ENCODE measurements around the gene DAB1. TPM values are rescaled to one million over a fixed set of nuclear protein-coding genes. Genes with fewer than 3 reads are reported as not detected.

The DAB1 gene
- polyA plus RNA-seq, 1 donor from 2014 or later = 11.4 TPM

- Histone ChIP-seq H3K9ac (ENCODE audit: low read length) (no peak overlapping the region), H3K36me3 (ENCODE audit: insufficient read depth, low read length) (no peaks in the 10 kb centered on the region), H2AFZ (ENCODE audit: low read depth, low read length) (no peak overlapping the region), H3K9me3 (ENCODE audit: low read length) (no peaks in the 10 kb centered on the region), H3K4me3 (ENCODE audit: low read length) (no peak overlapping the region), H3K27ac (ENCODE audit: low read length) (no peak overlapping the region), H3K79me2 (replicated peaks; ENCODE audit: insufficient read depth, low read length) (no peaks in the 10 kb centered on the region), H4K20me1 (ENCODE audit: insufficient read depth) (no peaks in the 10 kb centered on the region), H3K27me3 (ENCODE audit: insufficient read depth, low read depth, low read length) (no peaks in the 10 kb centered on the region), H3F3A (ENCODE audit: insufficient read depth, low read length, poor library complexity, severe bottlenecking) (no peaks in the 10 kb centered on the region), H3K9me2 (ENCODE audit: insufficient read depth, low read length) (no peaks in the 10 kb centered on the region), H3K4me2 (ENCODE audit: low read length) (no peak overlapping the region)
- no peak for TF ChIP-seq SMC3 (conservative IDR thresholded peaks at IDR 0.05; ENCODE audit: poor library complexity)
- TF ChIP-seq CTCF (IDR thresholded peaks at IDR 0.05; ENCODE audit: poor library complexity, severe bottlenecking) = no peak
- no peak for TF ChIP-seq RAD21 (conservative IDR thresholded peaks at IDR 0.05)
- no peak for TF ChIP-seq REST (IDR thresholded peaks at IDR 0.05; ENCODE audit: borderline replicate concordance)
- TF ChIP-seq MXI1 (conservative IDR thresholded peaks at IDR 0.05; ENCODE audit: poor library complexity, severe bottlenecking) = no peak
- TF ChIP-seq POLR2AphosphoS5 (IDR thresholded peaks at IDR 0.05) = no peak
- no peak for TF ChIP-seq EZH2 (IDR thresholded peaks at IDR 0.05; ENCODE audit: borderline replicate concordance, insufficient read depth, low read length, poor library complexity, severe bottlenecking)
- TF ChIP-seq TAF1 (IDR thresholded peaks at IDR 0.05; ENCODE audit: low read depth) = no peak
Measured at GRCh38 chr1:57204091-57204490, 219.8 kb downstream of the DAB1 start.

- no peaks in the 10 kb centered on the region for H3K9me3 ChIP-seq (ENCODE audit: low read length)
- H3K9me2 ChIP-seq (ENCODE audit: insufficient read depth, low read length) = no peaks in the 10 kb centered on the region
- H3K4me3 ChIP-seq (ENCODE audit: low read length) = no peak overlapping the region
- H3K27ac ChIP-seq (ENCODE audit: low read length) = no peak overlapping the region
- H4K20me1 ChIP-seq (ENCODE audit: insufficient read depth) = no peaks in the 10 kb centered on the region
- no peaks in the 10 kb centered on the region for H3K27me3 ChIP-seq (ENCODE audit: insufficient read depth, low read depth, low read length)
- H3K79me2 ChIP-seq (replicated peaks; ENCODE audit: insufficient read depth, low read length) = no peaks in the 10 kb centered on the region
- H3K36me3 ChIP-seq (ENCODE audit: insufficient read depth, low read length) = no peaks in the 10 kb centered on the region
- no peak overlapping the region for H3K4me2 ChIP-seq (ENCODE audit: low read length)
- no peak for TF ChIP-seq POLR2AphosphoS5 (IDR thresholded peaks at IDR 0.05)
- TF ChIP-seq CTCF (IDR thresholded peaks at IDR 0.05; ENCODE audit: poor library complexity, severe bottlenecking) = no peak
- TF ChIP-seq SMC3 (conservative IDR thresholded peaks at IDR 0.05; ENCODE audit: poor library complexity) = no peak
- no peak for TF ChIP-seq MXI1 (conservative IDR thresholded peaks at IDR 0.05; ENCODE audit: poor library complexity, severe bottlenecking)
- no peak for TF ChIP-seq EP300 (conservative IDR thresholded peaks at IDR 0.05; ENCODE audit: poor library complexity, severe bottlenecking)
- TF ChIP-seq REST (IDR thresholded peaks at IDR 0.05; ENCODE audit: borderline replicate concordance) = no peak
- TF ChIP-seq RAD21 (conservative IDR thresholded peaks at IDR 0.05) = no peak
- TF ChIP-seq EZH2 (IDR thresholded peaks at IDR 0.05; ENCODE audit: borderline replicate concordance, insufficient read depth, low read length, poor library complexity, severe bottlenecking) = no peak
- TF ChIP-seq TAF1 (IDR thresholded peaks at IDR 0.05; ENCODE audit: low read depth) = no peak
- no peak overlapping the region for H2AFZ ChIP-seq (ENCODE audit: low read depth, low read length)
- H3K9ac ChIP-seq (ENCODE audit: low read length) = no peak overlapping the region
- H3F3A ChIP-seq (ENCODE audit: insufficient read depth, low read length, poor library complexity, severe bottlenecking) = no peaks in the 10 kb centered on the region
Measured at GRCh38 chr1:57202241-57202640, 221.6 kb downstream of the DAB1 start.

All from neural cell (in vitro differentiated cells).